Stimulated activated CD8-positive, alpha-beta memory T cell treated with anti-CD3 and anti-CD28 coated beads, Interleukin-7, amount 100 ng/mL, for 1 hour (primary cell): ENCODE data around the gene RPS14.
"Not testable (repeated sequence)": the region's sequence is repeated elsewhere in the genome, so short reads cannot be mapped to it uniquely, and the experiment has no call there.

Experiments used
- DNase-seq, 2 donors: peaks; one replicate each; pipeline ENCODE4 v3.0.0-alpha.2; 2020; ENCODE audit warnings: low read depth in 2 of 2

RPS14 gene

GRCh38 chr5:150444770-150445169 lies 4.8 kb downstream of the RPS14 start:
- DNase-seq, result no peak

- DNase-seq, result no peak
Measured at GRCh38 chr5:150443242-150444075, 6.1 kb downstream of the RPS14 start.

GRCh38 chr5:150442699-150443080 lies 6.8 kb downstream of the RPS14 start:
- DNase-seq, result no peak

- DNase-seq, result no peak
Measured at GRCh38 chr5:150441813-150442698, 7.5 kb downstream of the RPS14 start.

- no peak for DNase-seq
Measured at GRCh38 chr5:150440948-150441812, 8.4 kb downstream of the RPS14 start.

GRCh38 chr5:150438873-150439546 lies 10.5 kb downstream of the RPS14 start:
- no peak for DNase-seq

- DNase-seq, result peak; percentile 78 to 86
Measured at GRCh38 chr5:150436141-150436680, 13.3 kb downstream of the RPS14 start.

- no peak for DNase-seq
Measured at GRCh38 chr5:150434464-150434863, 15.1 kb downstream of the RPS14 start.

GRCh38 chr5:150431574-150431973 lies 18.0 kb downstream of the RPS14 start:
- DNase-seq, result no peak

- DNase-seq, result no peak
Measured at GRCh38 chr5:150431048-150431447, 18.5 kb downstream of the RPS14 start.

- no peak for DNase-seq
Measured at GRCh38 chr5:150429410-150429873, 20.1 kb downstream of the RPS14 start.

- no peak for DNase-seq
Measured at GRCh38 chr5:150428978-150429377, 20.6 kb downstream of the RPS14 start.

GRCh38 chr5:150428106-150428876 lies 21.2 kb downstream of the RPS14 start:
- DNase-seq, result no peak

- DNase-seq, result not testable (repeated sequence)
Measured at GRCh38 chr5:150426165-150426564, 23.4 kb downstream of the RPS14 start.

GRCh38 chr5:150422758-150423157 lies 26.8 kb downstream of the RPS14 start:
- no peak for DNase-seq

GRCh38 chr5:150422075-150422474 lies 27.5 kb downstream of the RPS14 start:
- DNase-seq, result no peak

- no peak for DNase-seq
Measured at GRCh38 chr5:150419630-150420270, 29.8 kb downstream of the RPS14 start.

- not testable (repeated sequence) for DNase-seq
Measured at GRCh38 chr5:150413902-150414790, 35.4 kb downstream of the RPS14 start.
